HUES6 (cell line): ENCODE measurements around the gene GABBR2.

ENCODE experiments used
- H3K27ac ChIP-seq: 2 replicates; pipeline ENCODE4 v1.7.0; 2013; ENCODE audit warnings: low read depth, mild to moderate bottlenecking, low read length, inconsistent platforms
- H3K27me3 ChIP-seq: 2 replicates; pipeline ENCODE4 v1.6.1; 2013; ENCODE audit warnings: low read length; ENCODE audit not compliant: control insufficient read depth, insufficient read depth
- H3K36me3 ChIP-seq: 2 replicates; pipeline ENCODE4 v1.6.1; 2013; ENCODE audit warnings: low read length; ENCODE audit not compliant: control insufficient read depth, insufficient read depth
- H3K4me1 ChIP-seq: 2 replicates; pipeline ENCODE4 v1.6.1; 2013; ENCODE audit warnings: low read length; ENCODE audit not compliant: control insufficient read depth, insufficient read depth
- H3K4me3 ChIP-seq: 2 replicates; pipeline ENCODE4 v1.5.1; 2013; ENCODE audit warnings: low read depth, low read length
- H3K9ac ChIP-seq: one replicate; pipeline ENCODE4 v1.6.1; 2013; ENCODE audit warnings: mild to moderate bottlenecking, low read length
- H3K9me3 ChIP-seq: 2 replicates; pipeline ENCODE4 v1.6.1; 2013; ENCODE audit warnings: low read depth, low read length; ENCODE audit not compliant: control insufficient read depth, insufficient read depth

GABBR2 gene

GRCh38 chr9:98555651-98556465, 152.9 kb downstream of the GABBR2 start:
- no peaks in the 10 kb centered on the region for H3K27me3 ChIP-seq
- no peaks in the 10 kb centered on the region; the same call in 1 of the 2 replicates for H3K4me1 ChIP-seq
- no peaks in the 10 kb centered on the region for H3K9me3 ChIP-seq
- H3K9ac ChIP-seq, result no peak overlapping the region
- no peak overlapping the region for H3K4me3 ChIP-seq
- H3K27ac ChIP-seq, result no peak overlapping the region
- H3K36me3 ChIP-seq, result no peaks in the 10 kb centered on the region

GRCh38 chr9:98554752-98555151, 154.0 kb downstream of the GABBR2 start:
- no peak overlapping the region for H3K9ac ChIP-seq
- no peaks in the 10 kb centered on the region; the same call in 1 of the 2 replicates for H3K4me1 ChIP-seq
- H3K9me3 ChIP-seq, result no peaks in the 10 kb centered on the region
- no peak overlapping the region for H3K4me3 ChIP-seq
- no peaks in the 10 kb centered on the region for H3K27me3 ChIP-seq
- H3K36me3 ChIP-seq, result no peaks in the 10 kb centered on the region
- H3K27ac ChIP-seq, result no peak overlapping the region

GRCh38 chr9:98552331-98552730, 156.4 kb downstream of the GABBR2 start:
- Histone ChIP-seq H3K9ac (no peak overlapping the region), H3K9me3 (no peaks in the 10 kb centered on the region), H3K4me3 (no peak overlapping the region), H3K27me3 (no peaks in the 10 kb centered on the region), H3K36me3 (no peaks in the 10 kb centered on the region), H3K27ac (no peak overlapping the region), H3K4me1 (no peaks in the 10 kb centered on the region; the same call in 1 of the 2 replicates)

GRCh38 chr9:98551511-98552286, 157.0 kb downstream of the GABBR2 start:
- H3K4me3 ChIP-seq, result no peak overlapping the region
- no peaks in the 10 kb centered on the region; the same call in 1 of the 2 replicates for H3K4me1 ChIP-seq
- no peaks in the 10 kb centered on the region for H3K36me3 ChIP-seq
- no peak overlapping the region for H3K27ac ChIP-seq
- no peak overlapping the region for H3K9ac ChIP-seq
- no peaks in the 10 kb centered on the region for H3K9me3 ChIP-seq
- no peaks in the 10 kb centered on the region for H3K27me3 ChIP-seq

- H3K9ac ChIP-seq, result no peak overlapping the region
- H3K36me3 ChIP-seq, result no peaks in the 10 kb centered on the region
- no peaks in the 10 kb centered on the region; the same call in 1 of the 2 replicates for H3K4me1 ChIP-seq
- H3K27ac ChIP-seq, result no peak overlapping the region
- H3K4me3 ChIP-seq, result no peak overlapping the region
- no peaks in the 10 kb centered on the region for H3K27me3 ChIP-seq
- H3K9me3 ChIP-seq, result no peaks in the 10 kb centered on the region
These were observed 158.4 kb downstream of the GABBR2 start for GRCh38 chr9:98550206-98550820.

GRCh38 chr9:98549401-98549800, 159.3 kb downstream of the GABBR2 start:
- Histone ChIP-seq H3K4me3 (no peak overlapping the region), H3K27me3 (no peaks in the 10 kb centered on the region), H3K27ac (no peak overlapping the region), H3K36me3 (no peaks in the 10 kb centered on the region), H3K9me3 (no peaks in the 10 kb centered on the region), H3K9ac (no peak overlapping the region), H3K4me1 (no peaks in the 10 kb centered on the region; the same call in 1 of the 2 replicates)

GRCh38 chr9:98547606-98548005, 161.1 kb downstream of the GABBR2 start:
- no peaks in the 10 kb centered on the region for H3K27me3 ChIP-seq
- no peak overlapping the region for H3K9ac ChIP-seq
- no peak overlapping the region for H3K4me3 ChIP-seq
- H3K27ac ChIP-seq, result no peak overlapping the region
- H3K4me1 ChIP-seq, result no peaks in the 10 kb centered on the region; the same call in 1 of the 2 replicates
- no peaks in the 10 kb centered on the region for H3K36me3 ChIP-seq
- no peaks in the 10 kb centered on the region for H3K9me3 ChIP-seq

- Histone ChIP-seq H3K4me1 (no peaks in the 10 kb centered on the region), H3K36me3 (no peaks in the 10 kb centered on the region), H3K9me3 (no peaks in the 10 kb centered on the region), H3K4me3 (no peak overlapping the region), H3K27me3 (no peaks in the 10 kb centered on the region), H3K27ac (no peak overlapping the region), H3K9ac (no peak overlapping the region)
These were observed 163.7 kb downstream of the GABBR2 start for GRCh38 chr9:98545021-98545420.

GRCh38 chr9:98541684-98542230, 167.0 kb downstream of the GABBR2 start:
- Histone ChIP-seq H3K36me3 (no peaks in the 10 kb centered on the region), H3K27me3 (no peaks in the 10 kb centered on the region), H3K4me3 (no peak overlapping the region), H3K27ac (no peak overlapping the region), H3K9me3 (peaks cover 4% of the 10 kb centered on the region; the same call in 1 of the 2 replicates), H3K4me1 (no peaks in the 10 kb centered on the region), H3K9ac (no peak overlapping the region)

- H3K9me3 ChIP-seq, result peaks cover 6% of the 10 kb centered on the region; the same call in 1 of the 2 replicates
- no peak overlapping the region for H3K4me3 ChIP-seq
- H3K27ac ChIP-seq, result no peak overlapping the region
- H3K27me3 ChIP-seq, result no peaks in the 10 kb centered on the region
- no peaks in the 10 kb centered on the region for H3K4me1 ChIP-seq
- H3K9ac ChIP-seq, result no peak overlapping the region
- no peaks in the 10 kb centered on the region for H3K36me3 ChIP-seq
These were observed 168.3 kb downstream of the GABBR2 start for GRCh38 chr9:98540476-98540875.
